ENCODE measurements around the gene SLC17A7. TPM values are rescaled to one million over a fixed set of nuclear protein-coding genes. Genes with fewer than 3 reads are reported as not detected.

Gene SLC17A7
- total and polyA plus RNA-seq, 9 of the 15 experiments (the other 6 are each of a cell fraction or from before 2014, with no cell fraction given), result 1.1 to 15.7 (median 2.4) TPM

DNA sequence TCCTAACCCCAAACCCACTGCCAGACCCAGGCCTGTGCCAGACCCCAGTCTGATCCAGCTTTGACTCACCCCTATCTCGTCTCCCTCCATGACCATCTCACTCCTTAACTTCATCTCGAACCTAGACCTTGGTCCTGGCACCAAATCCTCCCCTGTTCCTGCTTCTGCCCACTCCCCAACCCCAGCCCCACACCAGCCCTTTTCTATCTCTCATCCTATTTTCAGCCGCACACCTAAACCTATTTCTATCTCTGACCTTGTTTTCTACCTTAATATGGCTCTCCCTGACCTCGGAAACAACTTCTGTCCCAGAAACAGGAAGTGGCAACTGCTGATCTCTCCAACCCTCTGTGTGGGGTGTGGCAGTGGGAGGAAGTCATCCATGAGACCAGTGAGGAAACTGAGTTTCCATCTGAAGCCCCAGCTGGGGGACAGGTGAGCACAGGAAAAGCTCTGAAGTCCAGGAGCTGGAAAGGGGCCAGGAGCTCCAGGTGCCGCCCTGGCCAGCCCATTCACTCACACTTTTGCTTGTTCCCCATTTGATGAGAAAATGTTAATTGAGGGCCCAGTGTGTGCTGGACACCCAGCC is 31.8 kb downstream of the SLC17A7 start (continued):
- TF ChIP-seq, protein P1, sequence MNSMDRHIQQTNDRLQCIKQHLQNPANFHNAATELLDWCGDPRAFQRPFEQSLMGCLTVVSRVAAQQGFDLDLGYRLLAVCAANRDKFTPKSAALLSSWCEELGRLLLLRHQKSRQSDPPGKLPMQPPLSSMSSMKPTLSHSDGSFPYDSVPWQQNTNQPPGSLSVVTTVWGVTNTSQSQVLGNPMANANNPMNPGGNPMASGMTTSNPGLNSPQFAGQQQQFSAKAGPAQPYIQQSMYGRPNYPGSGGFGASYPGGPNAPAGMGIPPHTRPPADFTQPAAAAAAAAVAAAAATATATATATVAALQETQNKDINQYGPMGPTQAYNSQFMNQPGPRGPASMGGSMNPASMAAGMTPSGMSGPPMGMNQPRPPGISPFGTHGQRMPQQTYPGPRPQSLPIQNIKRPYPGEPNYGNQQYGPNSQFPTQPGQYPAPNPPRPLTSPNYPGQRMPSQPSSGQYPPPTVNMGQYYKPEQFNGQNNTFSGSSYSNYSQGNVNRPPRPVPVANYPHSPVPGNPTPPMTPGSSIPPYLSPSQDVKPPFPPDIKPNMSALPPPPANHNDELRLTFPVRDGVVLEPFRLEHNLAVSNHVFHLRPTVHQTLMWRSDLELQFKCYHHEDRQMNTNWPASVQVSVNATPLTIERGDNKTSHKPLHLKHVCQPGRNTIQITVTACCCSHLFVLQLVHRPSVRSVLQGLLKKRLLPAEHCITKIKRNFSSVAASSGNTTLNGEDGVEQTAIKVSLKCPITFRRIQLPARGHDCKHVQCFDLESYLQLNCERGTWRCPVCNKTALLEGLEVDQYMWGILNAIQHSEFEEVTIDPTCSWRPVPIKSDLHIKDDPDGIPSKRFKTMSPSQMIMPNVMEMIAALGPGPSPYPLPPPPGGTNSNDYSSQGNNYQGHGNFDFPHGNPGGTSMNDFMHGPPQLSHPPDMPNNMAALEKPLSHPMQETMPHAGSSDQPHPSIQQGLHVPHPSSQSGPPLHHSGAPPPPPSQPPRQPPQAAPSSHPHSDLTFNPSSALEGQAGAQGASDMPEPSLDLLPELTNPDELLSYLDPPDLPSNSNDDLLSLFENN (IDR thresholded peaks at IDR 0.05; ENCODE audit: low read depth in 2 of 2, low read length in 2 of 2), result no peak
- TF ChIP-seq MTA1 (IDR thresholded peaks at IDR 0.05; ENCODE audit: borderline replicate concordance) (no peak), ASH1L (IDR thresholded peaks at IDR 0.05; ENCODE audit: borderline replicate concordance, low read depth, partially characterized antibody) (peak; percentile 22), TSC22D4 (tag; IDR thresholded peaks at IDR 0.05) (0 out of 2 replicates have a peak, but pooled peaks have one; percentile 26), PYGO2 (tag; IDR thresholded peaks at IDR 0.05) (no peak), GABPA (tag; conservative IDR thresholded peaks at IDR 0.05; ENCODE audit: low read depth) (peak; percentile 75)
- TF ChIP-seq, protein P2, sequence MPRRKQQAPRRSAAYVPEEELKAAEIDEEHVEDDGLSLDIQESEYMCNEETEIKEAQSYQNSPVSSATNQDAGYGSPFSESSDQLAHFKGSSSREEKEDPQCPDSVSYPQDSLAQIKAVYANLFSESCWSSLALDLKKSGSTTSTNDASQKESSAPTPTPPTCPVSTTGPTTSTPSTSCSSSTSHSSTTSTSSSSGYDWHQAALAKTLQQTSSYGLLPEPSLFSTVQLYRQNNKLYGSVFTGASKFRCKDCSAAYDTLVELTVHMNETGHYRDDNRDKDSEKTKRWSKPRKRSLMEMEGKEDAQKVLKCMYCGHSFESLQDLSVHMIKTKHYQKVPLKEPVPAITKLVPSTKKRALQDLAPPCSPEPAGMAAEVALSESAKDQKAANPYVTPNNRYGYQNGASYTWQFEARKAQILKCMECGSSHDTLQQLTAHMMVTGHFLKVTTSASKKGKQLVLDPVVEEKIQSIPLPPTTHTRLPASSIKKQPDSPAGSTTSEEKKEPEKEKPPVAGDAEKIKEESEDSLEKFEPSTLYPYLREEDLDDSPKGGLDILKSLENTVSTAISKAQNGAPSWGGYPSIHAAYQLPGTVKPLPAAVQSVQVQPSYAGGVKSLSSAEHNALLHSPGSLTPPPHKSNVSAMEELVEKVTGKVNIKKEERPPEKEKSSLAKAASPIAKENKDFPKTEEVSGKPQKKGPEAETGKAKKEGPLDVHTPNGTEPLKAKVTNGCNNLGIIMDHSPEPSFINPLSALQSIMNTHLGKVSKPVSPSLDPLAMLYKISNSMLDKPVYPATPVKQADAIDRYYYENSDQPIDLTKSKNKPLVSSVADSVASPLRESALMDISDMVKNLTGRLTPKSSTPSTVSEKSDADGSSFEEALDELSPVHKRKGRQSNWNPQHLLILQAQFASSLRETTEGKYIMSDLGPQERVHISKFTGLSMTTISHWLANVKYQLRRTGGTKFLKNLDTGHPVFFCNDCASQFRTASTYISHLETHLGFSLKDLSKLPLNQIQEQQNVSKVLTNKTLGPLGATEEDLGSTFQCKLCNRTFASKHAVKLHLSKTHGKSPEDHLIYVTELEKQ (CRISPR knock-in tag; IDR thresholded peaks at IDR 0.05), result no peak
- TF ChIP-seq, protein P3, sequence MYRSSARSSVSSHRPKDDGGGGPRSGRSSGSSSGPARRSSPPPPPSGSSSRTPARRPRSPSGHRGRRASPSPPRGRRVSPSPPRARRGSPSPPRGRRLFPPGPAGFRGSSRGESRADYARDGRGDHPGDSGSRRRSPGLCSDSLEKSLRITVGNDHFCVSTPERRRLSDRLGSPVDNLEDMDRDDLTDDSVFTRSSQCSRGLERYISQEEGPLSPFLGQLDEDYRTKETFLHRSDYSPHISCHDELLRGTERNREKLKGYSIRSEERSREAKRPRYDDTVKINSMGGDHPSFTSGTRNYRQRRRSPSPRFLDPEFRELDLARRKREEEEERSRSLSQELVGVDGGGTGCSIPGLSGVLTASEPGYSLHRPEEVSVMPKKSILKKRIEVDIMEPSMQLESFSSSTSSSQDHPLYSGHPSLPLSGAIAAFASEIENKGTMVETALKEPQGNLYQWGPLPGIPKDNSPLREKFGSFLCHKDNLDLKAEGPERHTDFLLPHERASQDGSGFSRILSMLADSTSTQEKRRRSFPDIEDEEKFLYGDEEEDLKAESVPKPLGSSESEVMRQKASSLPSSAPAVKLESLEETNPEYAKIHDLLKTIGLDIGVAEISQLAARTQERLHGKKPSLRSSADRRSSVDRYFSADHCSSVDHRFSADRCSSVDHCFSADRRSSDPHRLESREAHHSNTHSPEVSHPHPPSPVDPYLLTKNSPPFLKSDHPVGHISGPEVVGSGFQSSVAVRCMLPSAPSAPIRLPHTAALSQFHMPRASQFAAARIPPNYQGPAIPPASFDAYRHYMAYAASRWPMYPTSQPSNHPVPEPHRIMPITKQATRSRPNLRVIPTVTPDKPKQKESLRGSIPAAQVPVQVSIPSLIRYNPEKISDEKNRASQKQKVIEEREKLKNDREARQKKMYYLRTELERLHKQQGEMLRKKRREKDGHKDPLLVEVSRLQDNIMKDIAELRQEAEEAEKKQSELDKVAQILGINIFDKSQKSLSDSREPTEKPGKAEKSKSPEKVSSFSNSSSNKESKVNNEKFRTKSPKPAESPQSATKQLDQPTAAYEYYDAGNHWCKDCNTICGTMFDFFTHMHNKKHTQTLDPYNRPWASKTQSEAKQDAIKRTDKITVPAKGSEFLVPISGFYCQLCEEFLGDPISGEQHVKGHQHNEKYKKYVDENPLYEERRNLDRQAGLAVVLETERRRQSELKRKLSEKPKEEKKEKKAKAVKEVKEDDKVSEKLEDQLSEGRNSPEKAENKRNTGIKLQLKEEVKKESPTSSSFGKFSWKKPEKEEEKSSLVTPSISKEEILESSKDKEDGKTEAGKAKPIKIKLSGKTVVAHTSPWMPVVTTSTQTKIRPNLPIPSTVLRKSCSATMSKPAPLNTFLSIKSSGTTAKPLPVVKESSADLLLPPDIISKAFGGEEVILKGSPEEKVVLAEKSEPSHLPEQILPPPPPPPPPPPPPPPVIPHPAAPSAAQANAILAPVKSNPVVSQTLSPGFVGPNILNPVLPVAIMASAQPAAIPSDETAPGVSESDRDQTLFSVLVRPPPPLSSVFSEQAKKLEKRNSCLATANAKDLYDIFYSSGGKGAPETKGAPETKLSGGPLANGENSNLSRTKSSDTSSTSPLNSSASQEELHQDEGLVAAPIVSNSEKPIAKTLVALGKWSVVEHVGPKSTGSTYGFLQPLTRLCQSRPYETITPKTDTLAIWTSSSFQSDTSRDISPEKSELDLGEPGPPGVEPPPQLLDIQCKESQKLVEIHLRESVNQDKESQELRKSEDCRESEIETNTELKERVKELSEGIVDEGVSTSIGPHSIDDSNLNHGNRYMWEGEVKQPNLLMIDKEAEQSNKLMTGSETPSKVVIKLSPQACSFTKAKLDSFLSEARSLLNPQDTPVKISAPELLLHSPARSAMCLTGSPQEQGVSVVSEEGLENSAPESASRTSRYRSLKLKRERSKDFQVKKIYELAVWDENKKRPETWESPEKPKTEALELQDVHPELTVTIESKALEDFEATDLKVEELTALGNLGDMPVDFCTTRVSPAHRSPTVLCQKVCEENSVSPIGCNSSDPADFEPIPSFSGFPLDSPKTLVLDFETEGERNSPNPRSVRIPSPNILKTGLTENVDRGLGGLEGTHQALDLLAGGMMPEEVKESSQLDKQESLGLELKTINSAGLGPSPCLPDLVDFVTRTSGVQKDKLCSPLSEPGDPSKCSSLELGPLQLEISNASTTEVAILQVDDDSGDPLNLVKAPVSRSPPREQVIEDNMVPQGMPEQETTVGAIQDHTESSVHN (IDR thresholded peaks at IDR 0.05; ENCODE audit: borderline replicate concordance in 1 of 2, low read depth in 1 of 2), result no peak
- TF ChIP-seq, protein P4, sequence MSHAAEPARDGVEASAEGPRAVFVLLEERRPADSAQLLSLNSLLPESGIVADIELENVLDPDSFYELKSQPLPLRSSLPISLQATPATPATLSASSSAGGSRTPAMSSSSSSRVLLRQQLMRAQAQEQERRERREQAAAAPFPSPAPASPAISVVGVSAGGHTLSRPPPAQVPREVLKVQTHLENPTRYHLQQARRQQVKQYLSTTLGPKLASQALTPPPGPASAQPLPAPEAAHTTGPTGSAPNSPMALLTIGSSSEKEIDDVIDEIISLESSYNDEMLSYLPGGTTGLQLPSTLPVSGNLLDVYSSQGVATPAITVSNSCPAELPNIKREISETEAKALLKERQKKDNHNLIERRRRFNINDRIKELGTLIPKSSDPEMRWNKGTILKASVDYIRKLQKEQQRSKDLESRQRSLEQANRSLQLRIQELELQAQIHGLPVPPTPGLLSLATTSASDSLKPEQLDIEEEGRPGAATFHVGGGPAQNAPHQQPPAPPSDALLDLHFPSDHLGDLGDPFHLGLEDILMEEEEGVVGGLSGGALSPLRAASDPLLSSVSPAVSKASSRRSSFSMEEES (CRISPR knock-in tag; IDR thresholded peaks at IDR 0.05), result no peak
